GM18868 (cell line): ENCODE data around the gene RANGAP1.
"Not testable (repeated sequence)": the region's sequence is repeated elsewhere in the genome, so short reads cannot be mapped to it uniquely, and the experiment has no call there.

ENCODE experiments used
- ATAC-seq: cut with Tn5 transposase; IDR thresholded peaks from one replicate; pipeline ENCODE4 v1.9.1; 2021; ENCODE audit warnings: mild to moderate bottlenecking, moderate library complexity; ENCODE audit not compliant: unreplicated experiment

Gene RANGAP1

GRCh38 chr22:41301085-41302020 is 15.4 kb upstream of the RANGAP1 start, which contains the start of gene ZC3H7B:
TSS of gene ZC3H7B (plus strand) at chr22:41301525. CDS start at chr22:41320661, 19,136 bp downstream.
- peak; percentile 85 for ATAC-seq

DNA sequence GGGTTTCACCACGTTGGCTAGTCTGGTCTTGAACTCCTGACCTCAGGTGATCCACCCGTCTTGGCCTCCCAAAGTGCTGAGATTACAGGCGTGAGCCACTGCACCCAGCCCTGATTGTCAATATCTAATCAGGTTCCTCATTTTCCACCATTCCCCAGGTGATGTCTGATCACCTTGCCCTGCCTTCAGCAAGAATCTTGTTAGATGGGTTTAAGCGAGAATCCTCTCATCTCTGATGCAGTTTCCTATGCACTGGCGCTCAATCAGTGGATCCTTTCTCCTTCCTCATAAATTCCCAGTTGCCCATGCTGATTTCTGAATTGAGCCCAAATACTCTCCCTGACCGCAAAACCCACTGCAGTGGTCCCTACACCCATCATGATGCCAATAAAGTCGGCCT is 14.7 kb upstream of the RANGAP1 start:
- no peak for ATAC-seq

- ATAC-seq: no peak
Observed at GRCh38 chr22:41296826-41297667, 11.1 kb upstream of the RANGAP1 start.

GRCh38 chr22:41294816-41295215 is 8.8 kb upstream of the RANGAP1 start:
- ATAC-seq: not testable (repeated sequence)

DNA sequence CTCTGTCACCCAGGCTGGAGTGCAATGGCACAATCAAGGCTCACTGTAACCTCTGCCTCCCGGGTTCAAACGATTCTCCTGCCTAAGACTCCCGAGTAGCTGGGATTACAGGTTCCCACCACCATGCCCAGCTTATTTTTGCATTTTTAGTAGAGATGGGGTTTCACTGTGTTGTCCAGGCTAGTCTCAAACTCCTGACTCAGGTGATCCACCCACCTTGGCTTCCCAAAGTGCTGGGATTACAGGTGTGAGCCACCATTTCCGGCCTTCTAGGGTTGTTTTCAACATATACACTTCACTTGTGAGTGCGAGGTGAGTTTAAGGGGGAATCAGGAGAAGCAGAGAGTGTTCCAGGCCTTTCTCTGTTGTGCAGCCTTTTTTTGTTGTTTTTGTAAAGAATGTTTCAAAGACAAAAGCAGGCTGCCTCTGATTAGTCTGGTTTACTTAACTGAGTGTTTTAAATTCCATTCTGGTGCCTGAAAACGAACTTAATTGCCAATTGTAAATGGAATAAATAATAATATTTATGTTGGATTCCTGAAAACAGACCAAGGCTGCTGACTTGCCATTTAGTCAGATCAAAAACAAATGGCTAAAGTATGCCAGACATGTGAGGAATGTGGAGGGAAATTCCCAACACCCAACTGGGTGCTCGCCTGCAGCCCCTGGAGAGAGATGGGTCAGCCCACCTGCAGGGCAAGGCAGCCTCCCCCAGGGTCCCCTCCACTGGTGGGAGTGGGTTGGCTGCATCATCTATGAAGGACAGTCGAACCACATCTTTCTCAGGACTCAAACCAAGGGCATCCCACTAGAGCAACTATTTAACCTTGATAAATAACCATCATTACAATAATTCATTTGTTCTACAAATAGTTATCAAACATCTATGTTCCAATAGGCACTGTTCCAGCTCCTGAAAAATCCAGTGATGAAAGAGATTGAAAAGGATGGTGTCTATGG is 4.6 kb upstream of the RANGAP1 start:
- ATAC-seq: no peak

DNA sequence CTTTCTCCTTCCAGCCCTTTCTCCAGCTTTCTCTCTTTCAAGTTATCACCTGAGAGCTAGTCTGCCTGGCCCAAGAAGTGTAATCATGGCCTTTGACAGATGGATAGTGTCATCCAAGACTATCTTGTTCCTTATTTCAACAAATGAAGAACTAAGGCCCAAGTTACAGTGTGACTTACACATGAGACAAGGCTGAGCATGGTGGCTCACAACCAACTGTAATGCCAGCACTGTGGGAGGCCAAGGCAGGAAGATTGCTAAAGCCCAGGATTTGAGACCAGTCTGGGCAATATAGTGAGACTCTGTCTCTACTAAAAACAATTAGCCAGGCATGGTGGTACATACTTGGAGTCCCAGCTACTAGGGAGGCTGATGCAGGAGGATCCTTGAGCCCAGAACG is 3.7 kb upstream of the RANGAP1 start:
- ATAC-seq: no peak

- ATAC-seq: no peak
Observed at GRCh38 chr22:41288245-41288946, 2.4 kb upstream of the RANGAP1 start.

DNA sequence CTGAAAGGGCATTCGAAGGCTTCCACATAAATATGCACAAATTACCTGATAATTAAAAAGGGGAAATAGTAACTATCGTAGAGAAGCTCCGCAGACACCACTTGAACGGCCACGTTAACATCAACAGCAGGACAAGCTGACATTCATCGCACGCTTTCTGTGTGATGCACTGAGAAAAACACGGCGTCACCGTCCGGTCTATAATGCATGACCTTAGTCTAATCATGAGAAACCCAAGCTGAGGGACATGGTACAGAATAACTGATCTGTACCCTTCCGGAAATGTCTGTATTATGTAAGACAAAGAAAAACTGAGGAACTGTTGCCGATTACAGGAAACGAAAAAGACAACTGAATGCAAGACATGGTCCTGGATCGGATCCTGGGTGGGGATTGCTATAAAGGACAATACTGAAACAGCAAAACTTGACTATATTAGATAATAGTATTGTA is 678 bp upstream of the RANGAP1 start:
- ATAC-seq: peak; percentile 18

GRCh38 chr22:41285441-41285819 is 557 bp downstream of the RANGAP1 start:
- ATAC-seq: peak; percentile 8

DNA sequence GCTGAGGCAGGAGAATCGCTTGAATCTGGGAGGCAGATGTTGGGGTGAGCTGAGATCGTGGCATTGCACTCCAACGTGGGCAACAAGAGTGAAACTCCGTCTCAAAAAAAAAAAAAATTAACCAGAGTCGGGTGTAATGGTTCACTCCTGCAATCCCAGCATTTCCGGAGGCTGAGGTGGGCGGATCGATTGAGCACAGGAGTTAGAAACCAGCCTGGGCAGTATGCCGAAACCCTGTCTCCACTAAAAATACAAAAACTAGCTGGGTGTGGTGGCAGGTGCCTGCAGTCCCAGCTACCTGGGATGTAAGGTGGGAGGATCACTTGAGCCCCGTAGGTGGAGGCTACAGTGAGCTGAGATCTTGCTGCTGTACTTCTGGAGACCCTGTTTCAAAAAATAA is 1.5 kb downstream of the RANGAP1 start:
- ATAC-seq: no peak

DNA sequence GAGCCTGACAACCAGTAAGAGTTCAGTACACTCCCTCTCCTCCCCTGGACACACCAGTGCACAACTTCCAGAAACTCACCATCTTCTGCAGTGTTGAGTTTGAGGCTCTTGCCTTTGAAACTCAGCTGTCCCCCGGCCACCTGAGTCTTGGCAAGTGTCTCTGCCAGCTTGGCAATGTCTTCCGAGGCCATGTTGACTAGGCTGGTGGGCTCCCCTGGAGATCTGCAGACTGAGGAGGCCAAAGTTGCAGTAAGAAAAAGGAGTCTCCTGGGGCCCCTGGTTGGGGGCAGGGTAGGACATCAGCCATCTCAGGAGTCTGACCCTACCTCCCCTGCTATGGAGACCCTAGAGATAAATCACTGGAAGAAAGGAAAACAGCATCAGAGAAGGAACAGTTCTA is 5.1 kb downstream of the RANGAP1 start:
- no peak for ATAC-seq

- no peak for ATAC-seq
Observed at GRCh38 chr22:41280065-41280464, 5.9 kb downstream of the RANGAP1 start.

GRCh38 chr22:41274856-41275255 is 11.1 kb downstream of the RANGAP1 start:
- no peak for ATAC-seq

DNA sequence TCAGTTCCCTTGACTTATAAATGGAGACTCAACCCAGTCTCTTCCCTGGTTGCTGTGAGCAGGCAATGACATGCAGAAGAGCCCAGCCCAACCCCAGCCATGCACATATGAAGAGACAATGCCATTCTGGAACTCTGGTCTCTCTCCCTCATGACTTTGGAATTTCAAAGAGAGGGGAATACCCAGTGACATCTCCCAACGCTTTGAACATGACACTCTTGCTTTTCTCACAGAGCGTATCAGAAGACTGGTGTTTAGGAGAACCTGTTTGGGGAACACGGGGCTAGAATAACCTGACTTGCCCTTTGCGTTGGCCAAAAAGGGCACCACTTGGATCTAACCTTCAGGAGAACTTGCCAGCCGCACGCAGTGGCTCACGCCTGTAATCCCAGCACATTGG is 12.9 kb downstream of the RANGAP1 start:
- no peak for ATAC-seq

DNA sequence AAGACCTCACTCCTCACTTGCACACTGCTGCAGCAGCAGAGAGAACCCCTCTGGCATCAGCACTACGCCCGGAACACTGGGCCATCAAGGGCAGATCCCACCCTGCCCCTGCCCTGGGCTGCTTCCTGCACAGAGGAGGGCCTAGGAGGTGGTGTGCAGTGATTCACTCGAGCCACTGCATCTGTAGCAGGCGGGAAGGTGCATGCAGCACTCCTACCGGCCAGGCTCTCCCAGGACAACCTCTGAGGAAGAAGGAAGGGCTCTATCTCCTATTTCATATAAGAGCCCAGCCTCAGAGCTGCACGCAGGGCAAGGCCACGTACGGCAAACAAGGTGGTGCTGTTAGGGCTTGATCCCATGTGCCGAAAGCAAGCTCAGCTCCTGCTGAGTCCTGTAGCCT is 14.2 kb downstream of the RANGAP1 start:
- no peak for ATAC-seq

- ATAC-seq: no peak
Observed at GRCh38 chr22:41267958-41268357, 18.0 kb downstream of the RANGAP1 start.

GRCh38 chr22:41264408-41264941 is 21.5 kb downstream of the RANGAP1 start:
- no peak for ATAC-seq

DNA sequence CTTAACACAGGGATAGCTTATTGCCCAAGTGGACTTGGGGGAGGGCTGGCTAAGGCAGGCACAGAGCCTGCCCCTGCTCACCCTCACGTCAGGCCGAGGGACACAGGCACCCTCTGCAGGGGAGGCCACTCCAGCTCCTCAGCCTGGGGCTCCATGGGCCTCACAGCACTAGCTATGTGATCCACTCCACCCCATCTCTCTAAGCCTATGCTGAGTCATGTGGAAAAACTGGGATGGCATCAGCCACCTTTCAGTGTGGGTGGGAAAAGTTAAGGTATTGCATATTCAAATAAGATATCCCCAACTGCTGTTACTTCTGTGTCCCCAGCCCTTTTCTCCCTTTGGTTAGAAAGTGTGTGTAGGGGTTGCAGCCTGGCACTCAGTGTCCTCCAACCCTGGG is 22.3 kb downstream of the RANGAP1 start:
- ATAC-seq: no peak

- ATAC-seq: no peak
Observed at GRCh38 chr22:41262250-41262765, 23.7 kb downstream of the RANGAP1 start.
